Endothelial cell of umbilical vein (primary cell): ENCODE data around the gene DEPDC5. TPM values are rescaled to one million over a fixed set of nuclear protein-coding genes. Genes with fewer than 3 reads are reported as not detected.

Experiments used
- BruUV-seq: library from RNA; stranded (reverse); fragments of 400-500 nt; replicated peaks from 2 replicates; lab custom pipeline; 2021; lab: Mats Ljungman, UMichigan
- CTCF ChIA-PET: fragments of 300-600, 350-600 bp; sonication (Branson Sonifier 250); formaldehyde crosslinking; loops from one replicate; lab custom pipeline; 2021; ENCODE audit warnings: antibody characterized with exemption, inconsistent platforms; lab: Charles Lee
- POLR2A ChIA-PET: fragments of 300-600, 350-600 bp; sonication (Branson Sonifier 250); formaldehyde crosslinking; loops from one replicate; lab custom pipeline; 2021; ENCODE audit warnings: antibody characterized with exemption, inconsistent platforms; lab: Charles Lee
- DNase-seq: peaks from one replicate; pipeline ENCODE4 v3.0.0-alpha.2; 2011; ENCODE audit warnings: low read depth, low spot score
- FAIRE-seq: peaks from 2 replicates; lab custom pipeline; 2011; peaks lifted over from hg19 to GRCh38; lab: Jason Lieb, UNC
- H2AFZ ChIP-seq: 2 replicates; pipeline ENCODE4 v1.6.0; 2012; ENCODE audit warnings: low read depth, low read length, control low read depth, inconsistent platforms
- H3K27ac ChIP-seq: 2 replicates; pipeline ENCODE4 v1.5.1; 2011; ENCODE audit warnings: low read depth, mild to moderate bottlenecking, control low read depth, low read length, moderate library complexity; ENCODE audit not compliant: insufficient read depth
- H3K27me3 ChIP-seq, 2 experiments: 2 replicates each; pipeline versions ENCODE4 v1.6.0 to v1.6.1; 2011; ENCODE audit warnings: low read length in 2 of 2, mixed read lengths in 1 of 2; ENCODE audit not compliant: control insufficient read depth in 2 of 2, insufficient read depth in 2 of 2
- H3K36me3 ChIP-seq, 2 experiments: 2 replicates in 1 of 2; 3 replicates in 1 of 2; pipeline ENCODE4 v1.5.1; 2011; ENCODE audit warnings: low read length in 2 of 2, mild to moderate bottlenecking in 1 of 2, moderate library complexity in 1 of 2; ENCODE audit not compliant: control insufficient read depth in 2 of 2, insufficient read depth in 2 of 2; ENCODE audit errors: extremely low read depth in 1 of 2
- H3K4me1 ChIP-seq: 3 replicates; pipeline ENCODE4 v1.5.1; 2011; ENCODE audit warnings: mild to moderate bottlenecking, low read length; ENCODE audit not compliant: control insufficient read depth, insufficient read depth; ENCODE audit errors: extremely low read depth
- H3K4me2 ChIP-seq: 2 replicates; pipeline ENCODE4 v1.6.1; 2011; ENCODE audit warnings: low read length, control low read depth, mixed read lengths; ENCODE audit not compliant: insufficient read depth
- H3K4me3 ChIP-seq, 3 experiments: fragments of 200-600 bp in 1 of 3; sonication (generic), shearing (Covaris generic) in 1 of 3; replicated peaks in 1 of 3; 2 replicates each; pipeline ENCODE4 v1.5.1; 2011 to 2016; ENCODE audit warnings: control low read depth in 3 of 3, low read length in 3 of 3, mild to moderate bottlenecking in 2 of 3, inconsistent platforms in 1 of 3, low read depth in 1 of 3, moderate library complexity in 1 of 3; ENCODE audit not compliant: insufficient read depth in 1 of 3
- H3K79me2 ChIP-seq: 2 replicates; pipeline ENCODE4 v1.6.0; 2012; ENCODE audit warnings: low read length, inconsistent platforms; ENCODE audit not compliant: control insufficient read depth, insufficient read depth
- H3K9ac ChIP-seq: replicated peaks from 2 replicates; pipeline ENCODE3; 2011; ENCODE audit warnings: low read length, control low read depth; ENCODE audit not compliant: insufficient read depth; ENCODE audit errors: extremely low read depth
- H3K9me1 ChIP-seq: replicated peaks from 3 replicates; pipeline ENCODE4 v1.6.0; 2011; ENCODE audit warnings: mild to moderate bottlenecking, low read length; ENCODE audit not compliant: control insufficient read depth, insufficient read depth; ENCODE audit errors: extremely low read depth
- H3K9me3 ChIP-seq: replicated peaks from 2 replicates; pipeline ENCODE4 v1.5.1; 2012; ENCODE audit warnings: low read length, inconsistent platforms; ENCODE audit not compliant: control insufficient read depth, insufficient read depth
- H4K20me1 ChIP-seq: replicated peaks from 2 replicates; pipeline ENCODE3; 2011; ENCODE audit warnings: mild to moderate bottlenecking, low read length; ENCODE audit not compliant: control insufficient read depth, insufficient read depth; ENCODE audit errors: extremely low read depth
- CTCF ChIP-seq, 2 donors: IDR thresholded peaks; 1 replicate in 1 of 2; 2 replicates in 1 of 2; pipeline ENCODE4 v1.5.1; 2011; ENCODE audit warnings: low read length in 2 of 2, mild to moderate bottlenecking in 2 of 2, moderate library complexity in 2 of 2, control low read depth in 1 of 2, inconsistent platforms in 1 of 2, low read depth in 1 of 2; ENCODE audit not compliant: insufficient read depth in 1 of 2; ENCODE audit errors: extremely low read depth in 1 of 2
- EZH2 ChIP-seq: IDR thresholded peaks from 2 replicates; pipeline ENCODE4 v1.6.1; 2012; ENCODE audit warnings: borderline replicate concordance, low read depth, mild to moderate bottlenecking, moderate library complexity, low read length, inconsistent platforms; ENCODE audit not compliant: severe bottlenecking
- MAX ChIP-seq: IDR thresholded peaks from 2 replicates; pipeline ENCODE4 v1.6.1; 2011; ENCODE audit not compliant: insufficient read depth, insufficient read length
- MYC ChIP-seq: IDR thresholded peaks from one replicate; pipeline ENCODE4 v1.6.1; 2011; ENCODE audit warnings: mild to moderate bottlenecking, low read depth, low read length
- POLR2A ChIP-seq: IDR thresholded peaks from 2 replicates; pipeline ENCODE4 v1.6.1; 2012; ENCODE audit warnings: low read depth, mild to moderate bottlenecking, control low read depth, low read length
- POLR2AphosphoS5 ChIP-seq: IDR thresholded peaks from 2 replicates; pipeline ENCODE4 v1.6.1; 2012; ENCODE audit warnings: low read depth, mild to moderate bottlenecking, control low read depth, low read length, moderate library complexity; ENCODE audit not compliant: insufficient read depth
- dilution Hi-C: fragments of 300-500 bp; cut with MboI; formaldehyde crosslinking; loops from one replicate; pipeline ENCODE4 v1.15.0; 2019; ENCODE audit warnings: low sequenced_read_pairs; ENCODE audit not compliant: extremely low pct_ligation_motif_present
- intact Hi-C: fragments of 100-400 bp; cut with micrococcal nuclease; formaldehyde crosslinking; loops from one replicate; pipeline ENCODE4 v1.10.0; 2022
- polyA plus RNA-seq, 4 experiments: library from polyadenylated mRNA; depleted of rRNA in 3 of 4; stranded (reverse) in 3 of 4; unstranded in 1 of 4; fragments of >200 nt; gene quantifications; 2 replicates each; pipeline versions ENCODE4 v1.2.1 to v1.2.3, GENCODE V29; 2011 to 2012; ENCODE audit warnings: missing spikeins in 1 of 4
- total RNA-seq: library from RNA; stranded (reverse); gene quantifications from 2 replicates; pipeline ENCODE4 v1.2.3, GENCODE V29; 2021

Gene DEPDC5
- total and polyA plus RNA-seq, 2 donors (not counting 3 experiments of a cell fraction or from before 2014, with no cell fraction given) = 13.1 to 36.6 TPM

GRCh38 chr22:31749636-31750364 lies 4.0 kb upstream of the DEPDC5 start, which contains the start of gene PRR14L:
Gene PRR14L (minus strand): TSS chr22:31750132. CDS start chr22:31738860, 11,272 bp downstream.
- Histone ChIP-seq H3K27ac (peak within 1 kb of the TSS; percentile 66), H3K9ac (peak within 1 kb of the TSS; percentile 85), H3K36me3 (peaks cover 0 to 3% of the 10 kb centered on the region in 2 experiments), H3K9me3 (no peaks in the 10 kb centered on the region), H3K4me2 (peak within 1 kb of the TSS; percentile 89), H3K79me2 (peaks cover 44% of the 10 kb centered on the region), H3K4me3 (peak within 1 kb of the TSS; percentile 75 to 89 (median 82)), H3K27me3 (no peaks in the 10 kb centered on the region), H3K4me1 (peaks cover 37% of the 10 kb centered on the region), H4K20me1 (no peaks in the 10 kb centered on the region), H3K9me1 (no peaks in the 10 kb centered on the region), H2AFZ (peak within 1 kb of the TSS; percentile 94)
- POLR2A ChIA-PET = no interaction called here
- dilution Hi-C loops = loop anchor here (10.0 kb wide), 1 partner anchor 205 kb away; no protein-coding TSS in a partner anchor
- FAIRE-seq = peak; percentile 85
- BruUV-seq = no TSS peak
- TF ChIP-seq MYC (peak; percentile 48), EZH2 (no peak), POLR2A (peak; percentile 93), MAX (peak; percentile 31), CTCF (IDR thresholded peaks at IDR 0.05; ENCODE audit: extremely low read depth in 1 of 2, insufficient read depth in 1 of 2, low read depth in 1 of 2, low read length in 2 of 2) (no peak), POLR2AphosphoS5 (peak; percentile 94)
- DNase-seq = peak; percentile 96
- intact Hi-C loops = loop anchor here (1.0 to 5.0 kb wide), 3 partner anchors 72 to 252 kb away; partner anchors contain the start of genes PISD and SFI1
- CTCF ChIA-PET = interaction anchor here (1.0 kb wide), 2 partner anchors 84 kb away, joined by 3 read pairs; no protein-coding TSS in a partner anchor
